GM18520 (cell line): ENCODE measurements around the gene EVC.
"Not testable (repeated sequence)": the region's sequence is repeated elsewhere in the genome, so short reads cannot be mapped to it uniquely, and the experiment has no call there.

Experiments used
- ATAC-seq: cut with Tn5 transposase; IDR thresholded peaks from one replicate; pipeline ENCODE4 v1.9.1; 2021; ENCODE audit not compliant: unreplicated experiment

Gene EVC

DNA sequence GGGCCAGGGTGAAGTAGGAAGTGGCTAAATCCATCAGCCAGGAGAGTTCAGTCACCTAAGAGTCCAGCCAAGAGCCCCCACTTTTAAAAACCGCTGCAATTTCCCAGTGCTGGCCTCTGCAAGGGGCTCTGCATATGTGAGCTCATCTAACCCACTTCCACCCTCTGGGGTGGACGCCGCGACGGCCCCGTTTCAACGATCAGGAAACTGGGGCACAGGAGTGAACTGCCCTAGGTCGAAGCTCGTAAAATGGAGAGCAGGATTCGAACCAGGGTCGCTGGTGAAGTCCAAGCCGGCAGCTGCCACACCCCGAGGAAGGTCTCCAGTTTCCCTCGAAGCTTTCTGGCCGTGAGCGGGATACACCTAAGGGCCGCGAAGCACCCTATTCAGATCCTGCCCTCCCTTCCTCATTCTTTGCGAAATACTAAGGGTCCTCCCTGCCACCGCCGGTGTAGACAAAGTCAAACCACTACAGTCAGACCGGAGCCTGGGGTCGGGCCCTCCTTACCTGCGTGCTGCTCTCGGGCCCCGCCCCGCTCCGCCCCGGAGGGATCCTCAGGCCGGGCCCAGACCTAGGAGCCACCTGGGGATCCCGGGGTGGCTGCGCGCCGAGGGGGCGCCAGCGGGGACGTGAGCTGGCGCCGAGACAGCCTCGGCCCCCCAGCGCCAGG is 3.1 kb upstream of the EVC start:
- no peak for ATAC-seq

DNA sequence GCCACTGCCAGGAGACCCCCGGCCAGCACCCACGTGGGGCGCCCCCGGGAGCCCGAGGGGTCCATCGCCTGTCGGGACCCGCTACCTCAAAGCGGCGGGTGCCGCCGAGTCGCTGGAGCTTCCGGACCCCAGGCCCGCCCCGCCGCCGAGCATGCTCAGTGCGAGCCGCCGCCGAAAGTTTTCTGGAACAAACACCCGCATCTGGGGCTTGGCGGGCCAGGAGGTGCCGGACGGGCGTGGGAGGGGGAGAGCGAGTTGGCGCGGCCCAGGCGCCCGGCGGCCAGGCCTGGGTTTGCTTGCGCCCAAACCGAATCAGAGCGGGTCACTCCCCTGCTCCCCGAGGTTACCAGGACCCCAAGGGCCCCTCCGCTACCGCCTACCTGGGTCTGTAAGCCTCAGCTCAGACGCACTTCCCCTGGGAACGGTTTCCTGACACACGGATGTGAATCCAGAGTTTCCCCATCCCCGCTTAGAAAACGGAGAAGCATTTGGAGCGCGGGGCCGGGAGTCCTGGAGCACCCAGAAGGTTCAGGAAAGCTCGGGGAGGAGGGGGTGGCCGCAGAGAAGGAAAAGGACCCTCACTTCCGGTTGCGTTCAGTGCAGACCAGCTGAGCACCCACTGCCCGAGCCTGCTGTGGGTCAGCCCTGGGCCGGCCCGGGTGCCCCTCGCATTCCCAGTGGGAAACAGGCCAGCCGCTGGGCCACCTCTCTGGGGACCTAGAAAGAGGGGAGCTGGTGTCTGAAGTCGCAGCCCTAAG is 2.4 kb upstream of the EVC start, which contains the start of gene EVC2:
Gene EVC2 (minus strand): TSS at position 111 of the 758 bp plus-strand sequence. CDS start 46 bp downstream, at position 65.
- ATAC-seq, result no peak

DNA sequence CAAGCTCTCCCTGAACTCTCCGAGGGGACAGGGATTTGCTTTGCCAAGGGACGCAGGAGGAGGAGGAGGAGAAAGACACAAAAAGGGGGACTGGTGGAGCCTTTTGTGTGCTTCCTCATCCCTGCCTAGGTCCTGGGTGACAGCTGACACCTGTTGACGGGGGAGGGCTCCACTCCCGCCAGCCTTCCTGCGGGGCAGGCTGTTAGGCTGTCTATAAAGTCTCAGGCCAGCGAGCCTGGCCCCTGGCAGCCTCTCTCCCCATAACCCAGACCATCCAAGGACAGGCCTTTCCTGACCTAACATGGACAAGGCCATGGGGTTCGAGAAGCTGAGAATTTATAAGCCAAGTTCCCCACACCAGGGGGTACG is 1.8 kb upstream of the EVC start:
- ATAC-seq, result no peak

DNA sequence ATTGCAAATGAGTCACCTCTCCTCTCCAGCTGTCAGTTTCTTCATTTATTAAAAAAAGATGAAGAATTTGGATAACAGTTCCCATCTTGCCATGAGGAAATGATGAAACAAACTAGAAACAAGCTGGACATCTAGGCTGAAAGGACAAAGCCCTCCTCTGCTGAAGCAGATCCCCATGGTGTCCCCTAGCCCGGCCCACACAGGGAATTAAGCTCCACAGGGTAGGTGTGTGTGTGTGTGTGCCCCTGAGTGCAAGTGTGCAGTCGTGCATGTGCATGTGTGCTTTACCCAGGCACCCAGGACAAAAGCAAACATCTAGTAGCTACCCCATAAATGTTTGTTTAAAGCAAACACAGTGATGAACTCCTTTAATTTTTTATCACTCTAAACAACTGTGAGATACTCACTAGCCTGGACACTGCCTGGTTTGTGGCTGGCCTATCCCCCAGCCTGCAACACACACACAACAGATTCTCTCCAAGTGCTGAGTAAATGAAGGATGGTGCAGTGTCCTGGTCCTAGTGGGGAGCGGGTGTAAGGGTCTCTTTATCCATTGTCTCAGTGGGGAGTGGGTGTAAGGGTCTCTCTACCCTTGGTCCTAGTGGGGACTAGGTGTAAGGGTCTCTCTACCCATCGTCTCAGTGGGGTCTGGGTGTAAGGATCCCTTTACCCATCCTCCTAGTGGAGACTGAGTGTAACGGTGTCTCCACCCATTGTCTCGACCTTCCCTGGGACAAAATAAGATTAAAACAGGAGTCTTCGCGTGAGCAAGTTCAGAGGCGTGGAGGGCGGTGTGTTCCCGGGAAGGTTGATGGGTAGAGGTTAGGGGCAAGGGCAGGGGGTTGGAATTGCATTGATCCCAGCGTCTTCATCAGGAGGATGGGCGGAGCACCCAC is 688 bp upstream of the EVC start:
- ATAC-seq, result no peak

DNA sequence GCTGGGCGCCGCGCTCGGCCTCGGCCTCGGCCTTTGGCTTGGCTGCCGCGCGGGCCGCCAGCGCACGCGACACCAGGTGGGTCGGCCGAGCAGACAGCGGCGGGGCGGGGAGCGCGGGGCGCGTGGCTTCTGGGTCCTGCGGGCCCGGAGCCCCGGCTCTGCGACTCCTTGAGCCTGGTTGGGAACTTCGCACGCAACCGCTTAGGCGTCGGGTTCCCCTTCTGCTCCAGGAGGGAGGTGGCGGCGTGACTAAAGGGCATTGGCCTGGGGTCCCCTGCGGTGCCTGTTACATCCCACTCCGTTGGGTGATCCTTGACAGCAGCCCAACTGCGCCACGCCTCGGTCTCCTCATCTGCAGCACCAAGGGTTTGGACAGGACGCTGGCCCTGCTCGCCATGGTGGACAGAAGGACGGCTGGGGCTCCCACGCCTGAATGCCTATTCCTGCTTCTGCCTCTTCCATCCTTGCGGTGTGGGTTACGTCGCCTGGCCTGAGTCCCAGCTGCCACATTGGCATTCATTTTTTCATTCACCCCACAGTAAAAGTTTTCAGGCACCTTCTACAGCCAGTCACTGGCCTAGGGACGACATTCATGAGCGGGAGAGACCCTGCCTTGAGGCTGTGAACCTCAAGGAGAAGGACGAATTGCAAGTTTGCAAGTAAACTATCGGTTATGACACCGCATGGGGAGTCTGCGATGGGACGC is 631 bp downstream of the EVC start:
- no peak for ATAC-seq

DNA sequence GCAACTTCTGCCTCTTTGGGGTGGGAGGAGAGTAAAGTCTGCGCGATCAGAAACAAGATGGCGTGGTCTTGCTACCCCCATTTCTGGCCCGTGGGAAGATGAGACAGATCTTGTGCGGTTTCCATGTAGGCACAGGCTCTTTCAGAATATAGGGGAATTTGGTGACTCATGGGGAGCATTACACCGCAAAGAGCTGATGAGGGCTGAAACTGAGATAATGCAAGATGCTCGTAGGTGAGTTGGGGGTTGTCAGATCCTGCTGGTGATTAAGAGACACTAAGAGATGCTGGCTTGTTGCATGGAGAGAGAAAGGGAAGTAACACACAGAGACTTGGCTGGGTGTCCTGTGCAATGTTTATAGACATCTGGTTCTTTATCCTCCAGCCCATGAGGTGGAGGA is 1.5 kb downstream of the EVC start:
- ATAC-seq, result no peak

DNA sequence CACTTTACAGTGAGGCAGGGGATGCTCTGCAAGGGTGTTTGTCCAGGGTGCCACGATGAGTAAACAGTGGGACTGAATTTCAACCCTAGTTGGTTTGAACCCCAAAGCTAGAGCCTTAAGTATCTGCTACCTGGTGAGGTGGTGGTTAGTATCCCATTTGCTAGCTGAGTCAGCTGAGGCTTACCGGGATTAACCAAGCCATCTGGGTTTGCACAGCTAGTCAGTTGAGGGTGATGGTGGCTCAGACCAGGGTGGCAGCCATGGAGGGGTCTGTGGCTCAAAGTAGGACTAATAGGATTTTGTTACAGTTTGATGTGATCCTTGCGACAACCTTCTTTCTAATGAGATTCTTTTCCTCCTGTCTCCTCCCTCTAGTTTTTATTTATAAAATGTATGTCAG is 1.9 kb downstream of the EVC start:
- ATAC-seq, result no peak

DNA sequence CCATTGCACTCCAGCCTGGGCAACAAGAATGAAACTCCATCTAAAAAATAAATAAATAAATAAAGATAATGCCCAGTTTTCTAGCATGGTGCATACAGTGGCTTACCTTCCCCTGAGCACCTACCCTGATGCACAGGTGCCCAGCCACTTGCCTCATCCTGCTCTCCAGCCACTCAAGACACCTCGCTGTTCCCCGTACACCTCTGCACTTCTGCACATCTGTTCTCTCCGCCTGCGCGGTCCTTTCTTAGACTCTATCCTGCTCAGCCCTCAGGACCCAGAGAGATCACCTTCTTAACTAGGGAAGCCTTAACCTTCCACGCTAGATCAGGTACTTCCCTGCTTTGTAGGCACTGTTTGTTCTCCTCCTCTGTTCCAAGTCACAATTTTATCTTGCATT is 2.9 kb downstream of the EVC start:
- ATAC-seq, result no peak

DNA sequence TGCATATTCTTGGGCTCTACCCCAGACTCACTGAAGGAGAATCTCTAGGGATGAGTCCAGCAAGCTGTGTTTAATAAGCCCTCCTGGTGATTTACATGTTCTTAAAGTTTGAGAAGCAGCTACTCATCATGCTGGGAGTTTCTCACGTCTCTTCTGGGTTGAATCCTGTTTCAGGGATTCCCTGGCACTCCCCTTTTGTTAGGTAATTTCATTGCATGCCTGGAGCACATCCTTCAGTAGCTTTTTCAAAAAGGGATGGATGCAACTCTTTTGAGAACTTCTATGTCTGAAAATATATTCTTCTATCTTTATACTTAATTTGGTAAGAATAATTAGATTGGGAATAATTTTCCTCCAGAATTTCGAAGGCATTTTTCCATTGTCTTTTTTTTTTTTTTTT is 4.4 kb downstream of the EVC start:
- no peak for ATAC-seq

DNA sequence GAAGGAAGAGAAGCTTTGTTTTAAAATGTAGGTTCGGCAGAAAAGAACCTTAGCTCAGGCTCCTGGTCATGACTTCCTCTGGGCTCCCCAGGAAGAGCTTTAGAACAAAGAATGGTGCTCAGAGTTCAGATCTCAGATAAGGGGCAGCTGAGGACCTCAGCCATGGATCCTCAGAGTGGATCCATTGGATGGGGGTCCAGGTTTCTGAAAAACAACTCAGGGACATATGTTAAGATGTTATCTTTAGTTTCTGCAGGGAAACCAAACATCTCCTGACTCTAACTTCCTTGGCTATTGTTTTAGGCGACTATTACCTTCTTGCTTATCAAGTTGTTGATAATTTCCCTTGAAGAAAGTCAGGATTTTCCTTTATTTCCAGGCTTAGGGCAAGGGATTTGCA is 5.4 kb downstream of the EVC start:
- ATAC-seq, result no peak

DNA sequence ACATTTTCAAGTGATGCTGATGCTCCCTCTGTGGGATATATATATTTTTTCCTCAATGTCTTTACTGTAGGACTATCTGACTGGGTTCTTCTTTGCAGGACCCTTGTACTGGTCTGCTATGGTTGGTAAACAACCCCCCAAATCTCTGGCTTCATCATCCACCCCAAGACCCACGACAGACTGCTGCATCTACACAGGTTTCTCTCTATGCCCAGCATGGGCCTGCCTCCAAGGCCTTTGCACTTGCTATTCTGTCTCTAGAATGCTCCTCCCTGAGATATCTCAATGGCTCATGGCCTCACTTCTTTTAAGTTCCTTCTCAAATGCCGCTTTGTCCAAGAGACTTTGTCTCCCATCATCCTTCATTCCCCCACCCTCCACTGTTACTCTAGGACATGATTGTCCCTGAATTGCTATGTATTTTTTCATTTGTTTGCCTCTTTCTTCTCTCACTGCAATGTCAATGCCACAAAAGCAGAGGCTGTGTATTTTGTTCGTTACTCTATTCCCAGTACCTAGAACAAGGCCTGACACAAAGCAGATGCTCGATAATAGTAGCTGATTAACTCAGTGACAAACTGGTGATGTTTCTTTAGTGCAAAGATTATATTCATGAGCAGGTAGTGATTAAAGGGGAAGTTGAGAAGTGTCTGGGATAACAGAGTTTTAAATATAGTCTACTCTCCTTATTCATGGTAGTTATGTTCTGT is 6.6 kb downstream of the EVC start:
- no peak for ATAC-seq

DNA sequence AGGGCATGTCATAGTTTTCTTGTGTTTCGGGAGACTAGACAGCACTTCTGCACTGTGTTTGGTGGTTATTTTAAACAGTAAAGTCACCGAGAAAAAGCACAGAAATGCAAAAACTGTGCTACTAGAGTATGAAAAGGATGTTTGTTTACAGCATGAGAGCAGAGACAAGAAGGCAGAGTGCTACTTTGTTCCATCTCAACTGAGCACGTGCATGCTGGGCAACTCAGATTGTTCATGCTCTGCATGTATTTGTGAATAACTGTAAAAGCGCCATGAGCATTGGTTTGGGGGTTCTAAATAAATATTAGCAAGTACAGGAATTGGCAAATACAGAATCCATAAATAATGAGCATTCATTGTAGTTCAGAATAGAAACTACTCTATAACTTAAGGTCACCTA is 7.4 kb downstream of the EVC start:
- no peak for ATAC-seq

DNA sequence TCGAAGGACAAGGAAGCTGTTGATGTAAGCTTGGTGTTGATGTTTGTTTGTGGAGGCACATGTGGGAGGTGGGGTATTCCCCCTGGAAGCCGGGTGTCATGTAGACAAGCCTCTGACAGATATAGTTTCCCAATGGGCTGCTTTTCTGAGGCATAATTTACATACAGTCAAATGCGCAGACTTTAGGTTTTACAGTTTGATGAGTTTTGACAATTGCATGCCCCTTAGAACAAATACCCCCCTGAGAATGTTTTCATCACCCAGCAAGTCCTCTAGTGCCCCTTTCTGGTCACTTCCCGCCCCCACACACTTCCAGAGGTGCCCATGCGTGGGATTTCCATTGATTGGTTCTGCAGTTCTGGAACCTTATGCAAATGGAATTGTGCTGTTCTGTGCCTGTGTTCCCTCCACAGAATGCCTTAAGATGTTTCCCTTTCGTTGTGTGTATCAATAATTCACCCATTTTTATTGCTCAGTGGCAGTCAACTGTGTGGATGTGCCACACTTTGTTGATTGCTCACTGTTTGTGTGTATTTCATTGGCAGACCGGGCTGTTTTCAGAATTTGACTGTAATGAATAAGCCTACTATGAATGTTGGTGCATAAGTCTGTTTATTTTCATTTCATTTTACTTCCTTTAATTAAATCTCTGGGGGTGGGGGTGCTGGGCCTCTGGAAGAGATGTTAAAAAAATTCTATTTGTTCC is 8.5 kb downstream of the EVC start:
- no peak for ATAC-seq

DNA sequence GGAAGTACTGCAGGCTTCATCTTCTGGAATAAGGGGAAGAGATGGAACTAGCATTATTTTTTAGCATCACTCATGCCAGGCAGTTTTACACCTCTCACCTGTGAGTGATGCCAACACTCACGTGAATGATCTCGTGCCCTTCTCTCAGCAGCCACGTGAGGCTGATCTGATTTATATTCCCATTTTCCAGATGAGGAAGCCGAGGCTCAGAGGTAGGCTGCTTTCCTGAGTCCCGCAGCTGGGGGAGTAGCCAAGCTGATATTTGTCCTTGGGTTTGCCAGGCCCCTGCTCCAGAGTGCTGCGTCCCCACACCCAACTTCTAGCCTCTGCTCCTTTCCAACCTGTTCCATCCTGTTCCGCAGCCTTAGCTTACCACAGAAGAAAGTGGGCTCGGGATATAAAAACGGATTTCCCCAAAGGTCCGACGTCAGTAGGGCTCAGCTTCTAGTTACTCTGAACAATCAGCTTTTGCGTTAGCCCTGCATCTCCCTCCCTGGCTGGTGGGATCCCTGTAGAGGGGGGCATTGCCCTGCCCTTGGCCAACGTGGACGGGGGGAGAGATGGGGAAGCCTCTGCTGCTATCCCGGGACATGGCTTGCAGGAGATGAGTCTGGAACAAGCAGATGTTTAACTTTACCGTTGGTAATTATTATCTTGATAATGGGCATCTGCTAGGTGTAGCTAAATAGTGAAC is 9.3 kb downstream of the EVC start:
- no peak for ATAC-seq

DNA sequence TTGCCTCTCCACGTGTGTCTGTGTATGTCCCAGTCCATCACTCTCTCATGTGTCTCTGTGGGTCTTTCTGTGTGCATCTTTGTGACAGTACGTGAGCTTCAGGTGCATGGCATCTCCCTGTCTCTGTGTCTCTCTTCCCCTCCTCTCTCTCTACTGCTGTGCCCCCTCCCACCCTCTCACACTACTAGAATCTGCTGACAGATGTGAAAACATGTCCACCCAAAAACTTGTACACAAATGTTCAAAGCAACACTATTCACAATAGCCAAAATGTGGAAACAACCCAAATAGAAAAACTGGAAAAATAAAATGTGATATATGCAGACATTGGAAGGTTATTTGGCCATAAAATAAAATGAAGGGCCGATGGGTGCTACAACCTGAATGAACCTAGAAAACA is 10.0 kb downstream of the EVC start:
- no peak for ATAC-seq

DNA sequence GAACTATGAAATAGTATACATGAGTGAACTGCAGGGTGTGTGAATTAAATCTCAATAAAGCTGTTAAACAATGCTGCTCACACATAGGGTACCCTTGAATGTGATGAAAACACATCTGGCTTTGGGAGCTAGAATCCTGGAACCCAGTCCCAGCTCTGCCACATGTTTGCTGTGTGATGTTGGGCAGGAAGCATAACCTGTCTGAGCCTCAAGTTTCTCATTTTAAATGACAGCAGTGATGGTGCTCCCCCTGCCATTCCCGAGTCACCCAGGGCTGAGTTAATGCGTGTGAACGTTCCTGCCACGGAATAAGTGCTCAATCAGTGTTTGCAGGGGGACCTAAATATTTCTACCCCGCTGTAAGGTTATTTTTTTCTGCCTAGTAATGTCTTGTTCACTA is 10.9 kb downstream of the EVC start:
- no peak for ATAC-seq

DNA sequence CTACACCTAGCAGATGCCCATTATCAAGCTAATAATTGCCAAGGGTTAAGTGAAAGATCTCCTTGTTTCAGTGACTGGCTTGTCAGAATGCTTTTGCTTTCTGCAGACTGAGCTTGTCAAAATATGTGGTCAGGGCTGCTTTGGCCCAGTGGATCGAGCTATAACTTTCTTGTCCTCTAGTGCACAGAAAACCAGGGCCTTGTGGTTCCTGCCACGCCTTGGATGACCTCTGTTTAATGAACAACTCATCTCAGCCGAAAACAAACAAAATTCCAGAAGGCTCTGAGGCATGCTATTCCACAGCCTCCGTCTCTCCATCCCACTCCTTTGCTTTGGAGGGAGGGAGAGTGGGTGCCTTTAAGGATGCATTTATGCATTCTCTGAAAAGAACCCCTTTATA is 11.3 kb downstream of the EVC start:
- no peak for ATAC-seq

DNA sequence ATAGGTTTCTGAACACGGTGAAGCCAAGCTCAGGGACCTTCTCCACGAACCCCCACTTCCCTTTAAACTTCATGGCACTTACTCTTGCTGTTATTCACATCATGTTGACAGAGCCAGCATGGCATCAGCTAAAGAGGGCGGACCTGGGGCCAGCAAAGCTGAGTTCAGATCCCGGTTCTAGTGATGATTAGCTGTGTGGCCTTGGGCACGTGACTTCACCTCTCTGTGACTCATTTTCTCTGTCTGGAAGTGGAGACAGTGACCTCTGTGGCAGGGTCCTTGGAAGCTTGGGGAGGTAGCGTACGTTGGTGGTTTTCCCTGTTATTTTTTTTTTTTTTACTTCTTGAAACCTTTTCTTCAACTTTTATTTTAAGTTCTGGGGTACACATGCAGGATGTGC is 13.4 kb downstream of the EVC start:
- no peak for ATAC-seq

DNA sequence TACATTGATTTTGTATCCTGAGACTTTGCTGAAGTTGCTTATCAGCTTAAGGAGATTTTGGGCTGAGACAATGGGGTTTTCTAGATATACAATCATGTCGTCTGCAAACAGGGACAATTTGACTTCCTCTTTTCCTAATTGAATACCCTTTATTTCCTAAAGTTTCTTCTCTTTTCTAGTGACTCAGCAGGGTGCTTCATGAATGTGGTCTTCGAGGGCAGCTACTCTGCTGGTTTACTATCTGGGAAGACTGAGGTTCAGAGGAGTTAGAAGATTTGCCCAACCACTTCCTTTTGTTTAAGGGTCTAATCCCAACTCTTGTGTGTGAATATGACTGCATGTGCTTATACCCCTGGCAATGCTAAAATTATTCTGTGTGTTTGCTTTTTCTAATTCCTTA is 17.4 kb downstream of the EVC start:
- not testable (repeated sequence) for ATAC-seq
